HG03045 (cell line): Measurements from ENCODE around the gene GGPS1.
A peak's percentile ranks its signal among the peaks of the same experiment; 100 is the strongest.
"Not testable (repeated sequence)": the region's sequence is repeated elsewhere in the genome, so short reads cannot be mapped to it uniquely, and the experiment has no call there.

Source experiments
- ATAC-seq: cut with Tn5 transposase; IDR thresholded peaks from one replicate; pipeline ENCODE4 v1.9.1; 2021; ENCODE audit warnings: mild to moderate bottlenecking, moderate library complexity; ENCODE audit not compliant: unreplicated experiment

The GGPS1 gene

GRCh38 chr1:235328271-235329138 is at the start of gene GGPS1:
Gene GGPS1 (plus strand): TSS chr1:235328570. CDS start chr1:235335265, 6,695 bp downstream.
- peak; percentile 65 for ATAC-seq

DNA sequence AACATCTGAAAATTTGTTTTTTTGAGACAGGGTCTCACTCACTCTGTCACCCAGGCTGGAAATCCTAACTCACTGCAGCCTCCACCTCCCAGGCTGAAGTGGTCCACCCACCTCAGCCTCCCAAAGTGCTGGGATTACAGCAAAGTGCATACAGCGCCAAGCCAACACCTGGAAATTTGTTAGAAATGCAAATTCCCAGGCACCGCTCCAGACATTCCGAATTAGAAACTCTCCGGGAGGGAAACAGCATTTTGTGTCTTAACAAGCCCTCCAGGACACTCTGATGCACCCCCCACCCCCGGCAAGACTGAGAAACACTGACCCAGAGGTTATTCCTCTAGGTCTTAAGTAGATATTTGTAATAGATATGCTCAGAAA is 49.5 kb upstream of the GGPS1 start:
- no peak for ATAC-seq

DNA sequence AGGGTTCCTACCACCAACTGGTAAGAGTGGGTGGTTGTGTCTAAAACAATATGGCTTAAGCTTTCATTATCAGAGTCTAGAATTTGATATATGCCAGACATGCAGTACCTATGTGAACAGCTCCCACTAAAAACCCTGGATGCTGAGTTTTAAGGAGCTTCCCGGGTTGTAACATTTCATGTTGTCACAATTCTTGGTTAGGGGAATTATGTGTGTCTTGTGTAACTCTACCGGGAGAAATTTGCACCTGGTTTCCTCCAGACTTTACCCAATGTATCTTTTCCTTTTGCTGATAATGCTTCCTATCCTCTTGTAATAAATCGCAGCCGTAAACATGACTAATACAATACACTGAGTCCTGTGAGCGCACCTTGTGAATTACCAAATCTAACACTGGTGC is 48.7 kb upstream of the GGPS1 start:
- ATAC-seq = no peak

- no peak for ATAC-seq
Observed at GRCh38 chr1:235280467-235280866, 47.9 kb upstream of the GGPS1 start.

DNA sequence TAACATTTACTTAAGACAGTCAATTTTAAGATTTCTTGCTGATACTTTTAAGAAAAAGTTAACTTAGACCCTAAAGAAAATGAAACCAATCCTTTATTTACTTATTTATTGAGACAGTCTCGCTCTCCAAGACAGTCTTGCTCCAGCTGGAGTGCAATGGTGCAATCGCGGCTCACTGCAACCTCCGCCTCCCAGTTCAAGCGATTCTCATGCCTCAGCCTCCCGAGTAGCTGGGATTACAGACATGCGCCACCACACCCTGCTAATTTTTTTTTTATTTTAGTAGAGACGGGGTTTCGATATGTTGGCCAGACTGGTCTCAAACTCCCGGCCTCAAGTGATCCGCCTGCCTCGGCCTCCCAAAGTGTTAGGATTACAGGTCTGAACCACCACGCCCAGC is 44.7 kb upstream of the GGPS1 start:
- not testable (repeated sequence) for ATAC-seq

DNA sequence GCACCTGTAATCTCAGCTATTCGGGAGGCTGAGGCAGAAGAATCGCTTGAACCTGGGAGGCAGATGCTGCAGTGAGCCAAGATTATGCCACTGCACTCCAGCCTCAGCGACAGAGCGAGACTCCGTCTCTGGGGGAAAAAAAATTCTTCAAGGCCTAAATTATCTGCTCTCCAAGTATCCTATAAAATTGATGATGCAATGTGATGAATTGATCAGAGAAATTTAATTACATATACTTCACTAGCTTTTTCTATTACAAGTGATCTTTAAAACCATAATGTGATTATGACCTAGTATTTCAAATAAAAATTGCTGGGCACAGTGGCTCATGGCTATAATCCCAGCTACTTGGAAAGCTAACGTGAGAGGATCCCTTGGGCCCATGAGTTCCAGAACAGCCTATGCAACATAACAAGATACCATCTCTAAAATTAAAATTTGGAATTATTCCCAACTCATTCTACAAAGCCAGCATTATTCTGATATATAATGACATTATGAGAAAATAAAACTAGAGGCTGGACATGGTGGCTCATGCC is 44.1 kb upstream of the GGPS1 start:
- ATAC-seq = no peak

GRCh38 chr1:235286667-235287066 is 41.7 kb upstream of the GGPS1 start:
- no peak for ATAC-seq

GRCh38 chr1:235287208-235287882 is 41.0 kb upstream of the GGPS1 start:
- no peak for ATAC-seq

- ATAC-seq = no peak
Observed at GRCh38 chr1:235289859-235290739, 38.3 kb upstream of the GGPS1 start.

DNA sequence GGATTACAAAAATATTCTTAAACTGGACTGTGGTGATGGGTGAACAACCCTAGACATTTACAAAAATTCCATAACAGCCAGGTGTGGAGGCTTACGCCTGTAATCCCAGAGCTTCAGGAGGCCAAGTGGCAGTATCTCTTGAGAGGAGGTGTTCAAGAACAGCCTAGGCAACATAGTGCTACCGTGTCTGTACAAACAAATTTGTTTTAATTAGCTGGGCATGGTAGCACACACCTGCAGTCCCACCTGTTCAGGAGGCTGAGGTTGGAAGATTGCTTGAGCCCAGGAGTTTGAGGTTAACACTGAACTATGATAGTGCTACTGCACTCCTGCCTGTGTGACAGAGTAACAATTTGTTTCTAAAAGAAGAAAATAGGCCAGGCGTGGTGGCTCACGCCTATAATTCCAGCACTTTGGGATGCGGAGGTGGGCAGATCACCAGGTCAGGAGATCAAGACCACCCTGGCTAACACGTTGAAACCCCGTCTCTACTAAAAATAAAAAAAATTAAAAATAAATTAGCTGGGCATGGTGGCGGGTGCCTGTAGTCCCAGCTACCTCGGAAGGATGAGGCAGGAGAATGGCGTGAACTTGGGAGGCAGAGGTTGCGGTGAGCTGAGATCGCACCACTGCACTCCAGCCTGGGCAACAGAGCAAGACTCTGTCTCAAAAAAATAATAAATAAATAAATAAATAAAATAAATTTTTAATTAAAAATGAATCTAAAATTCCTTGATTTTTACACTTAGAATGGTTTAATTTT is 37.4 kb upstream of the GGPS1 start:
- no peak for ATAC-seq

GRCh38 chr1:235291599-235292091 is 36.7 kb upstream of the GGPS1 start:
- ATAC-seq = no peak

DNA sequence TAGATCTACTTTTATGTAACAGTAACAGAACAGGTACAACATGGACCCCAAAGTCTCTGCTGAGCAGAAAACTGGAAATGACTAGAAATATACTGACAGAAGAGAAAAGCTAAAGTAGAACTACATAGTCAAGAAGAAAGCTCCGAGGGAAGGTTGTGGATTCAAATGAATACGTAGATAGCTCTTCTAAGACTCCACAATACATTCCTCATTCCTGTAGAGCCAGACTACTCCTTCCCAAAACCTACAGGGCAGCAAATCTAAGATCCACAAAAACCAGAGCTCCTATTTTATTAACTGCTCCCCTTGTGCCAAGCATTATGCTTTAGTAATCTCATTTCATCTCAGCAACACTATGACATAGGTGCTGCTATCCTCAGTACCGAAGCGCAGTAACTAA is 35.6 kb upstream of the GGPS1 start:
- ATAC-seq = no peak

- ATAC-seq = no peak
Observed at GRCh38 chr1:235293322-235293942, 34.9 kb upstream of the GGPS1 start.

DNA sequence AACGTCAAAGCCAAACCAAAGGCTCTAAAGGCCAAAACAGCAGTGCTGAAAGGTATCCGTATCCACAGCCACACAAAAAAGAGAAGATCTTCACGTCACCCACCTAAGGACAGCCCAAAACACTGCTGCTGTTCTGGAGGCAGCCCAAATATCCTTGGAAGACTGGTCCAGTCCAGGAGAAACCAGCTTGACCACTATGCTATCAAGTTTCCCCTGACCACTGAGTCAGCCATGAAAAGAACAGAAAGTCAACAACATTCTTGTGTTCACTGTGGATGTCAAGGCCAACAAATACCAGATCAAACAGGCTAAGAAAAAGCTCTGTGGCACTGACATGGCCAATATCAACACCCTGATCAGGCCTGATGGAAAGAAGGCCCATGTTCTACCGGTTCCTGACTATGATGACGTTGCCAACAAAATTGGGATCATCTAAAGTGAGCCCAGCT is 32.4 kb upstream of the GGPS1 start:
- no peak for ATAC-seq

- ATAC-seq = no peak
Observed at GRCh38 chr1:235296729-235297128, 31.6 kb upstream of the GGPS1 start.

DNA sequence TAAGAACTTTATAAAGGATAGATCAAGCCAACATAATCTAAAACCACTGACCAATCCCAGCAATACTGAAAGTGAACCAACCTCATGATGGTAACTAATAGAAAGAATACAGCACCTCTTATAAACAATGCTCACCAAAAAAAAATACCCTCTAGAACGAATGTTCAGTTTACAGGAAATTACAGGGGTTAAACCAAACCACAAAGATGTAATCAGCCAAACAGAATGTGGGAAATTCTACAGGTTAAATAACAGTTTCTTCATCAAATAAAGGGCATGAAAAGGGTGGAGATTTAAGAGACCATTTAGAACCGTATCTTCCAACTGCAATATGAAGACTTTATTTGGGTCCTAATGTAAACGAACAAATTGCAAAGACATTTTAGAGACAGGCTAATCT is 30.8 kb upstream of the GGPS1 start:
- ATAC-seq = no peak

DNA sequence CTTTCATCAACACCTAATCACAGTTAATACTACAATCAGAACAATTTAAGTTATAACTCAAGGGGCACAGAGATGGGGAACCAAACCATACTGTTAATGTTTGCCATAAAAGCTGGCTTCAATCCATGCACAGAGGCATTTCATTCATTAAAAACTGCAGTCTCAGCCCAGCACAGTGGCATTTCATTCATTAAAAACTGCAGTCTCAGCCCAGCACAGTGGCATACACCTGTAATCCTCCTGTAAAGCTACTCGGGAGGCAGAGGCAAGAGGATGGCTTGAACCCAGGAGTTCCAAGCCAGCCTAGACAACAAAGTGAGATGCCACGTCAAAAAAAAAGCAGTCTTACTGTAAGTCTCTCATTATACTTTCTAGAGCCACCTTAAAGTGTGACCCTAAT is 29.6 kb upstream of the GGPS1 start:
- no peak for ATAC-seq

DNA sequence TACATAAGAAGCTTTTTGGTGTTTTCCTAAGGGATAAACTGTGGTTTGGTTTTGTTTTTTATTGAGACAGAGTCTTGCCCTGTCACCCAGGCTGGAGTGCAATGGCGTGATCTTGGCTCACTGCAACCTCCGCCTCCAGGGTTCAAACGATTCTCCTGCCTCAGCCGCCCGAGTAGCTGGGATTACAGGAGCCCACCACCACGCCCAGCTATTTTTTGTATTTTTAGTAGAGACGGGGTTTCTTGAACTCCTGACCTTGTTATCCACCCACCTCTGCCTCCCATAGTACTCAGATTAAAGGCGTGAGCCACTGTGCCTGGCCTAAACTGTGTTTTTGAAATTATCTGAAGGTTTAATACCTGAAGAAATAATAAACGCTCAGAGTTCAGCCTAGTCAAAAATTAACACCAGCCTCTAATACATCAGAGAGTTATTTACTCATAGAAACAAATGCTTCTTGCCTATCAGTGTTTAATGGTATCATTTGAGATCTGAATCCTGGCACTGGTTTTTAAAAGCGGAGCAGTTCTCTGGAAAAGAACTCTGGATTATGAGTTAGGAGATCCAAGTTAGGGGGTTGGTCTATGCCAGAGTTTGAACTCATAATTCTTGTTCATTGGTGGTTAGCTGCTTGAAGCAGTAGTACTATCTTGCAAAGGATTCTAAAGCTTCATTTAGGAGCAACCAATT is 29.1 kb upstream of the GGPS1 start:
- no peak for ATAC-seq

DNA sequence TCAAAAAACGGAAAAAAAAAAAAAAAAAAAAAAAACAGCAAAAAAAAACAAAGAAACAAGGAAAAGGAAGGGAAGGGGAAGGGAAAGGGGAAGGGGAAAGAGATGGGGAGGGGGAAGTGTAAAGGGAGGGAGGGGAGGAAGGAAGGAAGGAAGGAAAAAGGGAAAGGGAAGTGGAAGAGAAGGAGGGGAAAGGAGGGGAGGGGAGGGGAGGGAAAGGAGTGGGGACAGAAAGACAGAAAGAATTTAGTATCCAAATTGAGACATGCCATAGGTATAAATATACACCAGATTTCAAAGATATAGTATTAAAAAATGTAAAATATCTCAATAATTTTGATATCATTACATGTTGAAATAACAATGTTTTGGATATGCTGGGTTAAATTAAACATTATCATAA is 26.2 kb upstream of the GGPS1 start:
- ATAC-seq = no peak
